ENCODE results near the gene KLK6. TPM values are rescaled to one million over a fixed set of nuclear protein-coding genes. Genes with fewer than 3 reads are reported as not detected.
A peak's percentile ranks its signal among the peaks of the same experiment; 100 is the strongest.
"Not testable (repeated sequence)": the region's sequence is repeated elsewhere in the genome, so short reads cannot be mapped to it uniquely, and the experiment has no call there.

Gene KLK6
- total and polyA plus RNA-seq, 4 donors: 5.7 to 16.5 (median 12.5) TPM

- H3K27ac ChIP-seq (ENCODE audit: low read depth, low read length): no peak overlapping the region
- H3K36me3 ChIP-seq (ENCODE audit: control insufficient read depth, insufficient read depth, low read length): no peaks in the 10 kb centered on the region
- WGBS (ENCODE audit: insufficient coverage): 58% methylated on average over 2 of the region's 5 CpGs
- no peaks in the 10 kb centered on the region for H3K9me3 ChIP-seq (ENCODE audit: control insufficient read depth, insufficient read depth, low read length)
- DNase-seq (ENCODE audit: low read depth in 4 of 6, low spot score in 6 of 6): no peak
- no peak overlapping the region for H3K4me3 ChIP-seq (ENCODE audit: low read depth, low read length)
- peaks cover 3% of the 10 kb centered on the region for H3K4me1 ChIP-seq (ENCODE audit: control insufficient read depth, insufficient read depth, low read length)
- H3K27me3 ChIP-seq (ENCODE audit: control insufficient read depth, insufficient read depth, low read length): peaks cover 23% of the 10 kb centered on the region
Measured at GRCh38 chr19:50998061-50998460, 28.7 kb upstream of the KLK6 start.

- Histone ChIP-seq H3K36me3 (ENCODE audit: control insufficient read depth, insufficient read depth, low read length) (no peaks in the 10 kb centered on the region), H3K27ac (ENCODE audit: low read depth, low read length) (no peak overlapping the region), H3K27me3 (ENCODE audit: control insufficient read depth, insufficient read depth, low read length) (no peaks in the 10 kb centered on the region), H3K9me3 (ENCODE audit: control insufficient read depth, insufficient read depth, low read length) (no peaks in the 10 kb centered on the region), H3K4me3 (ENCODE audit: low read depth, low read length) (no peak overlapping the region), H3K4me1 (ENCODE audit: control insufficient read depth, insufficient read depth, low read length) (no peaks in the 10 kb centered on the region)
- DNase-seq (ENCODE audit: low read depth in 4 of 6, low spot score in 6 of 6): peak in 1 of 6 donors; percentile 20
- WGBS (ENCODE audit: insufficient coverage): no CpG with 5 or more reads among the region's 2 CpGs
Measured at GRCh38 chr19:50994129-50994528, 24.7 kb upstream of the KLK6 start.

GRCh38 chr19:50992666-50993035 is 23.3 kb upstream of the KLK6 start:
- WGBS (ENCODE audit: insufficient coverage): 63% methylated on average over 2 of the region's 2 CpGs

GRCh38 chr19:50984416-50984815 is 15.0 kb upstream of the KLK6 start:
- H3K27me3 ChIP-seq (ENCODE audit: control insufficient read depth, insufficient read depth, low read length): peaks cover 14% of the 10 kb centered on the region
- H3K9me3 ChIP-seq (ENCODE audit: control insufficient read depth, insufficient read depth, low read length); H3K4me1 ChIP-seq (ENCODE audit: control insufficient read depth, insufficient read depth, low read length); H3K27ac ChIP-seq (ENCODE audit: low read depth, low read length); H3K36me3 ChIP-seq (ENCODE audit: control insufficient read depth, insufficient read depth, low read length); H3K4me3 ChIP-seq (ENCODE audit: low read depth, low read length); DNase-seq (ENCODE audit: low read depth in 4 of 6, low spot score in 6 of 6): not testable (repeated sequence)
- WGBS (ENCODE audit: insufficient coverage): 90% methylated on average over 9 of the region's 14 CpGs

More at GRCh38 chr19:50992666-50993035, 23.3 kb upstream of the KLK6 start:
- no peaks in the 10 kb centered on the region for H3K4me1 ChIP-seq (ENCODE audit: control insufficient read depth, insufficient read depth, low read length)
- H3K27ac ChIP-seq (ENCODE audit: low read depth, low read length): no peak overlapping the region
- H3K4me3 ChIP-seq (ENCODE audit: low read depth, low read length): no peak overlapping the region
- H3K36me3 ChIP-seq (ENCODE audit: control insufficient read depth, insufficient read depth, low read length): no peaks in the 10 kb centered on the region
- H3K9me3 ChIP-seq (ENCODE audit: control insufficient read depth, insufficient read depth, low read length): no peaks in the 10 kb centered on the region
- DNase-seq (ENCODE audit: low read depth in 4 of 6, low spot score in 6 of 6): no peak
- H3K27me3 ChIP-seq (ENCODE audit: control insufficient read depth, insufficient read depth, low read length): no peaks in the 10 kb centered on the region

- H3K4me3 ChIP-seq (ENCODE audit: low read depth, low read length): no peak within 1 kb of the TSS
- DNase-seq (ENCODE audit: low read depth in 4 of 6, low spot score in 6 of 6): no peak
- no peaks in the 10 kb centered on the region for H3K36me3 ChIP-seq (ENCODE audit: control insufficient read depth, insufficient read depth, low read length)
- peaks cover 14% of the 10 kb centered on the region for H3K27me3 ChIP-seq (ENCODE audit: control insufficient read depth, insufficient read depth, low read length)
- peaks cover 2% of the 10 kb centered on the region for H3K4me1 ChIP-seq (ENCODE audit: control insufficient read depth, insufficient read depth, low read length)
- WGBS (ENCODE audit: insufficient coverage): 16% methylated on average over 27 of the region's 28 CpGs
- no peaks in the 10 kb centered on the region for H3K9me3 ChIP-seq (ENCODE audit: control insufficient read depth, insufficient read depth, low read length)
- no peak within 1 kb of the TSS for H3K27ac ChIP-seq (ENCODE audit: low read depth, low read length)
Measured at GRCh38 chr19:50983625-50984292, 14.4 kb upstream of the KLK6 start, which contains the start of gene KLK7. Gene KLK7 (minus strand): TSS chr19:50983917. CDS start chr19:50982399, 1,518 bp downstream.

GRCh38 chr19:50982186-50982585 is 12.8 kb upstream of the KLK6 start:
- Histone ChIP-seq H3K4me1 (ENCODE audit: control insufficient read depth, insufficient read depth, low read length) (peaks cover 2% of the 10 kb centered on the region), H3K36me3 (ENCODE audit: control insufficient read depth, insufficient read depth, low read length) (no peaks in the 10 kb centered on the region), H3K9me3 (ENCODE audit: control insufficient read depth, insufficient read depth, low read length) (no peaks in the 10 kb centered on the region), H3K4me3 (ENCODE audit: low read depth, low read length) (no peak overlapping the region), H3K27ac (ENCODE audit: low read depth, low read length) (no peak overlapping the region), H3K27me3 (ENCODE audit: control insufficient read depth, insufficient read depth, low read length) (peaks cover 14% of the 10 kb centered on the region)
- DNase-seq (ENCODE audit: low read depth in 4 of 6, low spot score in 6 of 6): no peak
- 63% methylated on average over 3 of the region's 4 CpGs for WGBS (ENCODE audit: insufficient coverage)

GRCh38 chr19:50981587-50982146 is 12.3 kb upstream of the KLK6 start:
- no peak overlapping the region for H3K4me3 ChIP-seq (ENCODE audit: low read depth, low read length)
- H3K36me3 ChIP-seq (ENCODE audit: control insufficient read depth, insufficient read depth, low read length): no peaks in the 10 kb centered on the region
- H3K4me1 ChIP-seq (ENCODE audit: control insufficient read depth, insufficient read depth, low read length): peaks cover 2% of the 10 kb centered on the region
- H3K9me3 ChIP-seq (ENCODE audit: control insufficient read depth, insufficient read depth, low read length): no peaks in the 10 kb centered on the region
- no peak overlapping the region for H3K27ac ChIP-seq (ENCODE audit: low read depth, low read length)
- no peak for DNase-seq (ENCODE audit: low read depth in 4 of 6, low spot score in 6 of 6)
- WGBS (ENCODE audit: insufficient coverage): 67% methylated on average over 10 of the region's 11 CpGs
- H3K27me3 ChIP-seq (ENCODE audit: control insufficient read depth, insufficient read depth, low read length): peaks cover 14% of the 10 kb centered on the region

GRCh38 chr19:50980208-50980607 is 10.8 kb upstream of the KLK6 start:
- WGBS (ENCODE audit: insufficient coverage): 54% methylated on average over 13 of the region's 13 CpGs
- H3K9me3 ChIP-seq (ENCODE audit: control insufficient read depth, insufficient read depth, low read length): no peaks in the 10 kb centered on the region
- DNase-seq (ENCODE audit: low read depth in 4 of 6, low spot score in 6 of 6): no peak
- peaks cover 2% of the 10 kb centered on the region for H3K4me1 ChIP-seq (ENCODE audit: control insufficient read depth, insufficient read depth, low read length)
- H3K27me3 ChIP-seq (ENCODE audit: control insufficient read depth, insufficient read depth, low read length): peaks cover 17% of the 10 kb centered on the region
- no peaks in the 10 kb centered on the region for H3K36me3 ChIP-seq (ENCODE audit: control insufficient read depth, insufficient read depth, low read length)
- H3K27ac ChIP-seq (ENCODE audit: low read depth, low read length): no peak overlapping the region
- no peak overlapping the region for H3K4me3 ChIP-seq (ENCODE audit: low read depth, low read length)

- H3K9me3 ChIP-seq (ENCODE audit: control insufficient read depth, insufficient read depth, low read length): no peaks in the 10 kb centered on the region
- H3K36me3 ChIP-seq (ENCODE audit: control insufficient read depth, insufficient read depth, low read length): no peaks in the 10 kb centered on the region
- no peak for DNase-seq (ENCODE audit: low read depth in 4 of 6, low spot score in 6 of 6)
- H3K4me1 ChIP-seq (ENCODE audit: control insufficient read depth, insufficient read depth, low read length): peaks cover 2% of the 10 kb centered on the region
- no peak overlapping the region for H3K27ac ChIP-seq (ENCODE audit: low read depth, low read length)
- peaks cover 17% of the 10 kb centered on the region for H3K27me3 ChIP-seq (ENCODE audit: control insufficient read depth, insufficient read depth, low read length)
- H3K4me3 ChIP-seq (ENCODE audit: low read depth, low read length): no peak overlapping the region
- WGBS (ENCODE audit: insufficient coverage): 30% methylated on average over 8 of the region's 8 CpGs
Measured at GRCh38 chr19:50979758-50980157, 10.4 kb upstream of the KLK6 start.

GRCh38 chr19:50978772-50979390 is 9.5 kb upstream of the KLK6 start:
- no peaks in the 10 kb centered on the region for H3K9me3 ChIP-seq (ENCODE audit: control insufficient read depth, insufficient read depth, low read length)
- H3K36me3 ChIP-seq (ENCODE audit: control insufficient read depth, insufficient read depth, low read length): no peaks in the 10 kb centered on the region
- peaks cover 11% of the 10 kb centered on the region for H3K27me3 ChIP-seq (ENCODE audit: control insufficient read depth, insufficient read depth, low read length)
- peaks cover under 1% of the 10 kb centered on the region for H3K4me1 ChIP-seq (ENCODE audit: control insufficient read depth, insufficient read depth, low read length)
- WGBS (ENCODE audit: insufficient coverage): 85% methylated on average over 4 of the region's 5 CpGs
- no peak overlapping the region for H3K27ac ChIP-seq (ENCODE audit: low read depth, low read length)
- no peak overlapping the region for H3K4me3 ChIP-seq (ENCODE audit: low read depth, low read length)
- no peak for DNase-seq (ENCODE audit: low read depth in 4 of 6, low spot score in 6 of 6)

Data from spinal cord (tissue), 10 donors.